Stimulated activated CD8-positive, alpha-beta memory T cell treated with anti-CD3 and anti-CD28 coated beads, Interleukin-12 subunit alpha, Interleukin-12 subunit beta, amount 100 ng/mL, for 4 hours (primary cell): ENCODE results near the gene TACC2.

ENCODE experiments used
- DNase-seq: peaks from one replicate; pipeline ENCODE4 v3.0.0-alpha.2; 2020; ENCODE audit warnings: low read depth

Gene TACC2

DNA sequence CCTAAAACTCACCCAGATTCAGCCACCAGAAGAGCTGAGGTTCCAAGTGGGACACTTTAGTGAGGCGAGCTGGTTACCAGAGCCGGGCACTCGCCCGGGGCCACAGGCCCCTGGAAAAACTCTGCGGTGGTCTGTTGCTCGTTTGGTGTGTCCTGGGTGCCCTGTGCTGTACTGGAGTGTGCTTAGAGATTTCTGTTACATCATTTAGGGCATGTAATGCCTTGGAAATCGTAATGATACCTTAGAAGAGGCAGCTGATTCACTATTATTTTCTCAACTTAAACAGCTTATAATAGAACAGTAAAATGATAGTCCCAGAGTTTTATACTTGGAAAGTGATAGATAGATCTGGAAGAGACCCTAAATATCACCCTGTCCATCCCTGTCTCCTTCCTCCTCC lies 233.7 kb downstream of the TACC2 start:
- DNase-seq, result no peak

DNA sequence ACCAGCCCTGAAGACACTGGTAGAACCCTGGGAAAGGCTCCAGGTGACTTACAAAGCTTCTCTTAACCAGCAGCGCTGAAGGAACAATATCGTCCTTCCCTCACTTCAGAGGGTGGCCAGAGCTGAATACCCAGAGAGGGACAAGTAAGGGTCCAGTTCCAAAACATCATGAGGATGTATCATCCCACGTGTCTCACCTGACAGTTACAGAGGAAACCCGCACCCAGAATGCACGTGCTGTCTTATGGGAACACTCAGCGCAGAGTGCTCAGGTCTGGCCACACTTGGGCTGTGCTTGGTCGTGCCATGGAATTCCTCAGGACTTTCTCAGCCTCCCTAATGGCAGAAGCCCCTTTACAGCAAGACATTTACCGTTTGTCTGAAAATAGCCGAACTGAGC lies 235.2 kb downstream of the TACC2 start:
- no peak for DNase-seq

DNA sequence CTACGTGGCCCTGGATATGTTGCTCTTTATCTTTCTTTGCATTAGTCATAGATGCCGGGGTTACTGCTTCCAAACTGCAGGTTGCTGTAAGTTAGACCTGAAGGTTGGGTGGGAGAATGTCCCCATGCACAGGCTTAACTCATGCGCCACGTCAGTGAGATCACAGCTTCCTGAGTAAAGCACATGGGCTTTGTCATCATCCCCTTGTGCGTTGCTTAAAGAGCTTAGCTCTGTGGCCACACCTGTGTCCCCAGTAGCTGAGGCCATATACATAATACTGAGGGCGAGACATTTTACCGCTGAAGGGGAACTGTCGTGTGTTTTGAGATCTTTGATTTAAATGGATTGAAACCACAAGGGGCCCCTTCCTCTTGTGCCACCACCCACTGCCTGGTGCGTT lies 236.4 kb downstream of the TACC2 start:
- DNase-seq, result no peak

DNA sequence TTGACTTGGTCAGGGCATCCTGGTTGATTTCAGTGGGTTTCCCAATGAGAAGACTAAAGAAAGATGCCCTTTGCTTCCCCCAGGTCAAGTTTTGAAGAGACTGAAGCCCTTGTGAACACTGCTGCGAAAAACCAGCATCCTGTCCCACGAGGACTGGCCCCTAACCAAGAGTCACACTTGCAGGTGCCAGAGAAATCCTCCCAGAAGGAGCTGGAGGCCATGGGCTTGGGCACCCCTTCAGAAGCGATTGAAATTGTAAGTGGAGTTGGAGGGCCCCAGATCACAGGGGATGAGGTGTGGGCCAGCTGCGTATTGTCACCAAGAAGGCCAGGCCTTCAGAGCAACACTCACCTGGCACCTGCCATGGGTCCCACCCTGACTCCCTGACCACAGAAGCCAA lies 238.8 kb downstream of the TACC2 start:
- DNase-seq, result no peak

DNA sequence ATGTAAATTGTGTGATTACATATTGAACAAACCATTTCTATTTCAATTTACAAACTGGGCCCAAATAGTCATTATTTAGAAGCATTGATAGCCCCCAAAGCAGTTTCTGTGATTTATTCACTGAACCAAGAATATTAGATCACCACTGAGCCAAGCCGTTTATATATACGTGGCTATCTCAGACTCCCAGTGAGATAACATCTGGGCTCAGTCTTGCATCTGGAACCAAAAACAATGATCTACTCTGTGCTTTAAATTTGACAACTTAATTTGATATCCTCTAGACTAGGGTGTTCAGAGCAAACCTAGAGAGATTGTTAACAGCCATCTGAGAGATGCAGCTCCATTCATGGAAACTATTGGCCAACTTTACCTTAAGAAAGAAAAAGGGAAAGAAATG lies 240.7 kb downstream of the TACC2 start:
- DNase-seq, result no peak

DNA sequence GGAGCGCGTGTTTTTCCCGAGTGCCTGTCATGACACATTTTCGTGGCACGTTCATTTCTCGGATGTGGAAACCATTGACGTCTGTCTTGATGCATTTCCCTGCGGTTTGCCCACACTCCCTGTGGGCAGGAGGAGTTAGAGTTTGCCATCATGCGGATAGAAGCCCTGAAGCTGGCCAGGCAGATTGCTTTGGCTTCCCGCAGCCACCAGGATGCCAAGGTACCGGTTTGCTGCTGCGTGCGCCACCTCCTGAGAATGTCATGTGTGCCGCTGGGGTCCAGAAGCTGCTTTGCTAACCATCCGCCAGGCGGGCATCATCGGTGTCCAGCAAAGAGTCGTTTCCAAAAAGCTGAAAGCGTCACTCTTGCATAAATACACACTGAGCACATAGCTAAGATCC lies 241.3 kb downstream of the TACC2 start:
- DNase-seq, result no peak

DNA sequence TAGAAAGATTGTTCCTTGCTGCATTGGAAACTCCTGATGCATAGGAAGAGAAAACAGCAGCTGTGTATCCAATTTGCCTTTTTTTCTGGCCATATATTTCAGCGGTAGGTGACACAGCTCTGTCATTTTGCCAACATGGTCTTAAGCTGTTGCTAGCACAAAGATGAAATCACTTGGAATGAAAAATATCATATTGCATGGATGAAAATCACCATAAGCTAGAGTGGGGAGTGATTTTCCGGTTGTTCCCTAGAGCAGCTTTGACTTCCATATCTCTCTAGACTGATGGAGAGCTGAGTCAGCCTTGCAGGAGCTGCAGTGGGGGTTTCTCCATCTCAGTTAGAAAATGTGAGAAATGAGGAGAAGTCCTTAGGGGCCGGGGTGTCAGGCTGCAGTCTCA lies 243.8 kb downstream of the TACC2 start:
- no peak for DNase-seq

DNA sequence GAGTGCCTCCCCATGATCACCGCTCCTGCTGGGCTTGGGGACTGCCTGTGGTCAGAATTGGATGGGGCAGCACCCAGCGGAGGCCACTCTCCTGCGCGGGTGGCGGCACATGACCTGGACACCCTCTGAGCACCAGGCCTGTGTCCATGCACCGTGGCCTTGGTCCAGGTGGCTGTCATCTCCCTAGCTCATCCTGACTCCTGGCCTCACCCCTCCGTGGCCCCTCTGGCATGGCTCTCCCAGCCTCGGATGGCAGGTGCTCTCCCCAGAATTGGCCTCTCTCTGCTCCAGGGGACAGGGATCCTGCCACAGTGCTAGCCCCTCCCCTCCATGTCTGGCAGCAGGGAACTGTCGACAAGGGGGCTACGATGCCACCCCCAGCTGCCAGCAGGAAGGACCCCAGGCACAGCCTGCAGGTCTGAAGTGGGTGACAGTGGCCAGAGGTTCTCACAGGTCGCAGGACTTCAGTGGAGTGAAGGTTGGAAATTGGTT lies 244.9 kb downstream of the TACC2 start:
- DNase-seq, result no peak

DNA sequence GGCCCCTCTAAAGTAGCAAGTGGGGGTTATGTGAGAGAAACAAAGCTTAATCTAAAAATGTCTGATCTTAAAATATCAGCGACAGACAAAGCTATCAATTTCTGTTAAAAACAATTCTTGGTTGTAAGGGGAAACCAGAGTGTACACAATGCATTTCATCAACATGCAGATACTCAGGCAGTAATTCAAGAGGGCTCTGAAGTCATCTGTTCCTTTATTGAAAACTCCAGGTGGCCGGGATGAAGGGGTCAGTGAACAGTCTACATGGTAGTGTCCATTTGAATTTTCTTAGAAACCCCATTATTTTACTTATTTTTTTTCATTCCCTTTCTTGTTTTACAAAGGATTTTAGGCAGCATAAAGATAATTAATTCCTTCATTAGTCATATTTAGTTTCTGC lies 245.5 kb downstream of the TACC2 start:
- no peak for DNase-seq

DNA sequence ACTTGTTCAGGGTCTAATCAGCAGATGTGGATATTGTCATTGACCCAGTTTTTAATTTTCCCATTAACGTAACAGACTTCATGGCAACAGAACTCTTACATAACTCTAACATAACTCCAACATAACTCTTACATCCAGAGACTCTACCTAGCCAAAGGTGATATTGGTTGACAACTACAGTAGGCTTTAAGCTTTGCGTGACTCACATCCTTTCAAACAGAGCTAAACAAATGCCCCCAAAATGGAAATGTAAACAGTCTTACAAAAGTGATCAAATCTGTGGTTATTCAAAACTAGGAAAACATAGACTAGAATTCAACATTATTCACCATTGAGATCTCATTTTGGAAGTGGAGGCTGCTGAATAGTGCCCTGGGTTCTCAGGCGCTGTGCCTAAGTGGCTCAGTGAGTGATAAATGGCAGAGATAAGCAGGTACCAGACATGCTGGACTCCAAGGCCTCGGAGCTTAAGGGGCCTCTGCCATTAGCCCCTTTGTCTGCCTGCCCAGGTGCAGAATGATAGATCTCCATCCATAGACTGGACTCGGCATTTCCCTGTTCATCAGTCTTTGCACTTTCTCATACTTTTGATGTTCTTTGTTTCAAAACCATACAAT lies 247.8 kb downstream of the TACC2 start:
- DNase-seq, result no peak

DNA sequence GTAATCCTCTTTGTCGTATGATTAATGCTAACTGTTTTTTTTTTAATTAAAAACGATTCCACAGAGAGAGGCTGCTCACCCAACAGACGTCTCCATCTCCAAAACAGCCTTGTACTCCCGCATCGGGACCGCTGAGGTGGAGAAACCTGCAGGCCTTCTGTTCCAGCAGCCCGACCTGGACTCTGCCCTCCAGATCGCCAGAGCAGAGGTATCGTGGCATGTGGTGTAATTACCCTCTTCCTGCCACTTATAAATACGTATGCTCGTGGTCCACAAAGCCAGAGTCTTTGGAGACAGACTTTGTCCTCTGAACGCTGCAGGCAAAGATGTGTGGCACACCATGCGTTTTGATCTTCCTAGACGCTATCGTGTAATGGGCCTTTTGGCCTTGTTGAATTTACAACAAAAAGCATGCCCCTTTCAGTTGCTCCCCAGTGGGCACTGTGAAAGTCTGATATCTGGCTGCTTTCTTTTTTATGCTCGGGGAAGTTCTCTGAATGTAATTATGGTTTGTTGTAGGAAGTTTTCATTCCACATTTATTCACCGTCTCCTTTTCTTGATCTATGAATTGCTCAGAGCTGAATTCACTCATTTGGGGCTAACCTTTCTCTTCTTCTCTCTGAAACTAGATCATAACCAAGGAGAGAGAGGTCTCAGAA lies 248.5 kb downstream of the TACC2 start:
- DNase-seq, result no peak

DNA sequence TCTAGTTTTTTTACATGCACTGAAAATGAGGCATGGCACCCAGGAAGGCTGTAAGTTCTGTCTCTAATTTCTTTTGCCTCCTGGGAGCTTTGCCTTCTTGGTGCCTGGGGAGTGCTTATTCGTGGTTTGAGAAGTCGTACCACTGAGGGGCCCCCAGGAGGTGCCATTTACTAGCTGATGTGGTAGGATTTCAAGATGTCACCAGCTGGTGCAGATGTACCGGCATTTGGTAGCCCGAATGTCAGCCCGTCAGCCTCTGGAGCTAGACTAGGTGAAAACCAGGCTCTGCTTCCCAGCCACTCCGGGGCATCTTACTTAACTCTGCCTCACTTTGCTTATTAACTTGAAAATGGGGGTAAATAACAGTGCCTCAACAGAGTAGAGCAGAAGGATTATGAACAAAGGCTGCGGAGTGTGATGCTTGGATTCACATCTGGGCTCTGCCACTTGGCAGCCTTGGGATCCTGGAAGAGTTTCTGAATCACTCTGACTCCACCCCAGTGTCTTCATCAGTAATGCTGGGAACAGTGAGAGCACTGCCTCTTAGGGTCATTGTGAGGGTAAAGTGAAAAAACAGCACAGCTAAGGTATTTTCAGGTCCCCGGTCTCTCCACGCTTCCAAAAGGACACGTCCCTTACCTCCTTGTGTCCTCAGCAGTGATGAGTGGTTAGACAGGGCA lies 250.8 kb downstream of the TACC2 start:
- DNase-seq, result no peak

DNA sequence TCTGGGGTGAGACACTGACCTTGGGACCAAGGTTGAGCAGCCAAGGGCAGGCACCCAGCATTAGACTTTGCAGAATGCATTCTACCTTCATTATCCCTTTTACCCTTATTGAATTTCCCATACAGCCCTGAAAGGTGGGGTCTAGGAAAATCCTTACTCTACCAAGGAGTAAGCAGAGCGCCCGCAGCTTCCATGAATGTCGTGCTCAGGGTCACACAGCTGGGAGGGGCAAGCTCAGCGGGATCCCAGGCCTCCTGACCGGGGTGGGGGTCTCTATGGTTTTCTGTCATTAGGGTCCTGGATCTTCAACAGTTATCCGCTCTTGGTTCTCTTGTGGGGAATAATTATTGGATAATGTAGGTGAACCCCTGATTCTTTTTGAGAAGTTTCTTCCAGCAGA lies 251.4 kb downstream of the TACC2 start:
- DNase-seq, result no peak

DNA sequence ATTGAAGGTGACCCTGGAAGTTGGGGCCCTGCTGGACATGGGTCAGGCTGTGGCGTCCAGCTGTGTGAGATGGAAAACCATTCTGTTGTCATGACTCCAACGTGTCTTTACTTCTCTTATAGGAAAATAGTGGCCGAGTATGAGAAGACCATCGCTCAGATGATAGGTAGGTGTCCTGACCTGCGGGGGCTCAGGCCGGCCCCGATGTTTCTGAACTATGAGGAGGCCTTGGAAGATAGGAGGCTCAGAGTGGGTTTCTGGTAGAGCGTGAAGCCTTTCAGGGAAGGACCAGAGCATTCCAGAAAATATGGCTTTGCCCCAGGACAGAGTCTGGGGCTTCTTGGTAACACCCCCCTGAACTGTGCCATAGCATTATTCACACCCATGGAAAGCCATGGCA lies 252.9 kb downstream of the TACC2 start:
- no peak for DNase-seq

DNA sequence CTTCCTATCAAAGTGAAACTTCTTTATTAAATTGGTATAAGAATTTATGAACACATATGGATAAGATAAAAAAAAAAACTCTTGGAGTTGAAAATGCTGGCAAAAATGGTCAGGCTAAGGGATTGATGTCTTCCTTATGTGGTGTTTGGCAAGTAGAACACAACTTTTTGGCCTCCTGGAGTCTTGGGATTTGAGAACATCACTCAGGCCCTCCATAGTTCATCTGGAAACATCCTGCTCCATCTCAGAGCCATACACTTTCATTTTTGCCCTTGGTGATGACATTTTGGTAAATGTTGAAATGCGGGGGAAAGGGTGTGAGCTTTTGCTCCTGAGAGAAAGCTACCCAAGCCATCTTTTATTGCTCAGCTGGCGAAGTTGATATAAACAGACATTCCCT lies 254.6 kb downstream of the TACC2 start:
- DNase-seq, result no peak

DNA sequence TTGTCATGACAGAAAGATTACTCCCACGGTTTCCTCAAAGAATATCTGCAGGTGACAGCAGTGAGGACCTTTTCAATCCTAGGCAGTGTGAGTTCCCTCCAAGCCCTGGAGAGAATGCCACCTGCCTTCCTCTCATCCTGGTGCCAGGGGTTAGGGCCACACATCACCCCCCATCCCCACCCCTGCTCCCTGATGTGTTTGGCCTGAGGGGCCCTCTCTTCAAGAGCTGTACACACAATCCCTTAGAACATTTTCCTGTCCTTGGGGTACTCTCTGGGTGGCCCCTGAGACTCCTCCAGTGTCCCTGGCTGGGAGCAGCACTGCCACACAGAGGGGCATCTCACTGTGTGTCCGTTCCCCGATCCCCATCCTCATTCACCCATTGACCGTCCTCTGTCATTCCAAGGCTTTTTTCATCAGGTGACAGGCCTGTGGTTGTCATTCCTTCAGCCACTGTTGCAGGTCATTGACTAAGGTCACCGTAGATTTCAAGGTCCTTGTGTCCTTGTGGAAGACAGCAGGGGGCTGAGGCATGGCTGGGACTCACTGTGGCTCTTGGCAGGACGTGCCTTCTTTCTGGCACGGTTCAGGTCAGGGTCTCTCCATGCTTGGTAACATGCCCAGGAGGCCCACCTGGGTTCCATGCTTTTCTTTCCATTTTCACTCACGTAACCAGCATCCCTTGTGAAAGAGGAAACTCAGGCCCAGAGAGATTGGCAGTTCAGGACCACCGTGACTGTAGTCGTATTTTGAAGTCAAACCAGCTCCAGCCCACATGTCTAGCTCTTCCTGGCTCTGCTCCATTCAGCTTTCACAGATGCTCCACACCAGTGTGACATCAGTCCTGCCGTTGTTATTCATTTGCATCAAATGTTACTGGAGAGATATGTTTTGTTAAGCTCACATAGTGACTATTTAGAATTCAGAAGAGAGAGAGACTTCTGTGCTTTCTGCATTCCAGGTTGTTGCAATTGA lies 255.3 kb downstream of the TACC2 start:
- DNase-seq, result no peak

DNA sequence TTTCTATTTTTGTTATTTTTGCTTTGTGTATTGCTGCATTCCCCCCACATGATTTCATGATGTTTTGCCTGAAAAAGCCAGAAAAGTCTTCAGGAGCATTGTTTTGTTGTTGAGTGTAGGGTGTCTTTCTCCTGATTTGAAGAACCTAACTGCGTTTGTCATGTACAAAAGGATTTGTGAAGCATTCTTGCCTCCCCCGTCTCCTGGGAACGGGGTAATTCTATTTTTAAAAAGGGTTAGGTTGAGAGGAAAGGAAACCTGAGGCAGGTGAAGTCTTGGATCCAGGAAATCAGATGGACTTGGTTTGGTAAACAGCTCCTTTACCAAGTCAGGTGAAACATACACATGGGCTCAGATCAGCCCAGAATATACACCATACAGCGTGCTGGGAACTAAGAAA lies 256.2 kb downstream of the TACC2 start:
- no peak for DNase-seq

DNA sequence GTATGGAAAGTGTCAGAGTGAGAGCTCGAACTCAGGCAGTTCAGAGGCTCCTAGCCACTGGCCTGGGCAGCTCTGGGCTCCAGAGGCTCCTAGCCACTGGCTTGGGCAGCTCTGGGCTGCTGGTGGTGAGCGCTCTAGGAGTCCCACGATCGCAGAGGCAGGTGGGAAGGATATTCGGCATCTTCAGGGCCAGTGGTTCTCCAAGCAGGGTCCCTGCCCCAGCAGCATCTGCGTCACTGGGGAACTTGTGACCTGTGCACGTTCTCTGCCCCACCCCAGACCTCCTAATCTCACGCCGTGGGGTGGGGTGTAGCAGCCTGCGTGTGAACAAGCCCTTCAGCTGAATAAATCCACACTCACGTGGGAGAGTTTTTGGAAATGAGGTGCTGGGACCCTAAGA lies 256.9 kb downstream of the TACC2 start:
- DNase-seq, result no peak

DNA sequence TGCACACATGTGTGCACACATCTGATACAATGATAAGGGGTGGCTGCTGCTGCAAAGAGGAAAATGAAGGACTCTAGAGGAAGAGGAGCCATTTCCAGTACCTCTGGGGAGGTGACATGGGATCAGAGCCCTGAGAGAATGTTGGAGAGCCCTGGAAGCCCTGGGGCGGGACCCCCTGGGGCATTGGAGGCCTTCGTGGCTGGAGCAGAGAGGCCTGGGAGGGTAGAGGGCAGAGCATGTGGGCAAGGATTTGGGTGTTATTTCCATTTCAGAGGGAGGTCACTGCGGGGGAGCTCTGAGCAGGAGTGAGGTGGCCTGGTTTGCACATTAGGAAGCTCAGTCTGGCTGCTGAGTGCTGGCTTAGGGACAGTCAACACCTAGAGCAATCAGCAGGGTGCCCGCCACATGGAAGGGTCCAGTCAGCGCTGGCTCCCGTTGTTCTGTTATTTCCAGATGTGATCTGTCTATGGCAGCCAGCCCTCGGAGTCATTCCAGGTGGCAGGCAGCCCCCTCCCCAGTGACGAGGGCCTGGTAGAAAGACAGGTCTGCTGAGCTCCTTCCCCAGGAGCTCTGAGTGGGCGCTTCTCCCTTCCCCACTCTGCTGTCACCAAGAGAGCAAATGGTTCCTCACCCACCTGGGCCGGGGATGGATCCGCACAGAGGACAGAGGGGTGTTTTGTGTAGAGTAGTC lies 258.0 kb downstream of the TACC2 start:
- no peak for DNase-seq

DNA sequence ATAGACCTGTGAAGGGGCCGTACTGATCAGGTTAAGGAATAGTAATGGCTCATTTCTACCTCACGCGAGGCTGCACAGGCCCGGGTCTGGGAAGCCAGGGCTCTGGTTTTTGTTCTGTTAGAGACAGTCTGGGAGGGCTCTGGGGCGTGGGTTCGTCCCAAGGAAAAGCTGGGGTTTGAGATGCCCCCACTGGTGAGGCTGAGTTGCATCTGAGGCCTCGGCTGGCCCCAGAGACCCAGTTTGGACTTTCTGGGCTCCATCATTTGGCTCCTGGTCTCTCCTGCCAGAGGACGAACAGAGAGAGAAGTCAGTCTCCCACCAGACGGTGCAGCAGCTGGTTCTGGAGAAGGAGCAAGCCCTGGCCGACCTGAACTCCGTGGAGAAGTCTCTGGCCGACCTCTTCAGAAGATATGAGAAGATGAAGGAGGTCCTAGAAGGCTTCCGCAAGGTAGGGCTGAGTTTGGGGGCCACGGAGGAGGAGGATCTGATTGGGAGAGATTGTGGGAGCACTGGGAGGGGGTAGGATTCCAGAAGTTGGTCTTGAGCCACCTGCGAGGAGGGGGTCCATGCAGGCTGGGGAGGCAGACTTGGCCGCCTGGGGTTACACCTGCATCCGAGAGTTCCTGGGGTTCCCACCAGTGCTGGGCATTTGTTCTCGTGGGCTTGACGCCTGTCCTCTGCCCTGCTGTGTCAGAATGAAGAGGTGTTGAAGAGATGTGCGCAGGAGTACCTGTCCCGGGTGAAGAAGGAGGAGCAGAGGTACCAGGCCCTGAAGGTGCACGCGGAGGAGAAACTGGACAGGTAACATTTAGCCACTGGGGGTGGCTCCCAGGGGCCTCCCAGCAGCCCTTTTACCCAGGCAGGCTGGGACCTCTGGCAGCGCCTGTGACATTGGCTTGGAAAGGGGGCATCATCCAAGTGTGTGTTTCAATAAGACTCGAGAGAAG lies 259.7 kb downstream of the TACC2 start:
- no peak for DNase-seq
